ENCODE results near the gene RGS3.

RGS3 gene

DNA sequence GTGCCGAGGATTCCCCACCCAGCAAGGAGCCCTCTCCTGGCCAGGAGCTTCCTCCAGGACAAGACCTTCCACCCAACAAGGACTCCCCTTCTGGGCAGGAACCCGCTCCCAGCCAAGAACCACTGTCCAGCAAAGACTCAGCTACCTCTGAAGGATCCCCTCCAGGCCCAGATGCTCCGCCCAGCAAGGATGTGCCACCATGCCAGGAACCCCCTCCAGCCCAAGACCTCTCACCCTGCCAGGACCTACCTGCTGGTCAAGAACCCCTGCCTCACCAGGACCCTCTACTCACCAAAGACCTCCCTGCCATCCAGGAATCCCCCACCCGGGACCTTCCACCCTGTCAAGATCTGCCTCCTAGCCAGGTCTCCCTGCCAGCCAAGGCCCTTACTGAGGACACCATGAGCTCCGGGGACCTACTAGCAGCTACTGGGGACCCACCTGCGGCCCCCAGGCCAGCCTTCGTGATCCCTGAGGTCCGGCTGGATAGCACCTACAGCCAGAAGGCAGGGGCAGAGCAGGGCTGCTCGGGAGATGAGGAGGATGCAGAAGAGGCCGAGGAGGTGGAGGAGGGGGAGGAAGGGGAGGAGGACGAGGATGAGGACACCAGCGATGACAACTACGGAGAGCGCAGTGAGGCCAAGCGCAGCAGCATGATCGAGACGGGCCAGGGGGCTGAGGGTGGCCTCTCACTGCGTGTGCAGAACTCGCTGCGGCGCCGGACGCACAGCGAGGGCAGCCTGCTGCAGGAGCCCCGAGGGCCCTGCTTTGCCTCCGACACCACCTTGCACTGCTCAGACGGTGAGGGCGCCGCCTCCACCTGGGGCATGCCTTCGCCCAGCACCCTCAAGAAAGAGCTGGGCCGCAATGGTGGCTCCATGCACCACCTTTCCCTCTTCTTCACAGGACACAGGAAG, 120.2 kb downstream of the RGS3 start:
- TF ChIP-seq, protein P1, sequence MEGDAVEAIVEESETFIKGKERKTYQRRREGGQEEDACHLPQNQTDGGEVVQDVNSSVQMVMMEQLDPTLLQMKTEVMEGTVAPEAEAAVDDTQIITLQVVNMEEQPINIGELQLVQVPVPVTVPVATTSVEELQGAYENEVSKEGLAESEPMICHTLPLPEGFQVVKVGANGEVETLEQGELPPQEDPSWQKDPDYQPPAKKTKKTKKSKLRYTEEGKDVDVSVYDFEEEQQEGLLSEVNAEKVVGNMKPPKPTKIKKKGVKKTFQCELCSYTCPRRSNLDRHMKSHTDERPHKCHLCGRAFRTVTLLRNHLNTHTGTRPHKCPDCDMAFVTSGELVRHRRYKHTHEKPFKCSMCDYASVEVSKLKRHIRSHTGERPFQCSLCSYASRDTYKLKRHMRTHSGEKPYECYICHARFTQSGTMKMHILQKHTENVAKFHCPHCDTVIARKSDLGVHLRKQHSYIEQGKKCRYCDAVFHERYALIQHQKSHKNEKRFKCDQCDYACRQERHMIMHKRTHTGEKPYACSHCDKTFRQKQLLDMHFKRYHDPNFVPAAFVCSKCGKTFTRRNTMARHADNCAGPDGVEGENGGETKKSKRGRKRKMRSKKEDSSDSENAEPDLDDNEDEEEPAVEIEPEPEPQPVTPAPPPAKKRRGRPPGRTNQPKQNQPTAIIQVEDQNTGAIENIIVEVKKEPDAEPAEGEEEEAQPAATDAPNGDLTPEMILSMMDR (IDR thresholded peaks at IDR 0.05; ENCODE audit: low read depth, low read length, missing control alignments), result no peak
- no peak overlapping the region for H3K4me3 ChIP-seq (ENCODE audit: low read depth, low read length)
- no peak for DNase-seq (ENCODE audit: low read depth)

DNA sequence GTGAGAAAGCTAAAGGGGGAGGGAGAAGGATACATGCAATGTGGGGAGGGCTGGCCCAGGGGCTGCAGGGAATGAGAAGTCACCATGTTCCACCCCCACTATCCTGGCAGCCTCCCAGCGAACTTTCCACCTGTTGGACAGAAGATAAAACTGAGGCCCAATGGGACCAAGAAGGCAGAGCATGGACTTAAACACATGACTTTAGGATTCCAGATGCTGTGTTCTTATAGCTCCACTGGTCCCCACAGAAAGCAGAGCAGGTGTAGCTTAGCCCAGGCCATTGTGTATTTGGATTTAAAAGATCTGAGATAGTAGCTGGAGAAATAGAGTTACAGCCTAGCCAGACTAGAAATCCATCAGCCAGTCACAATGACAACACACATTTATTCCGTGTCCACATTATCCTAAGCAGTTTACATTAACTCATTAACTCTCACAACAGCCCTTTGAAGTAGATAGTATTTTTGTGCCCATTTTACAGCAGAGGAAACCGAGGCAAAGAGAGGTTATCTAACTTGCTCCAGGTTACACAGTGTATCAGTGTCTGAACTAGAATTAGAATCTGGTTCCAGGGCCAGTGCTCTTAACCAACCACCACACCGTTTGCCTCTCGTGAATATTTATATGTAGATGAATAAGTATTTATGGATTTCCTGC, 121.0 kb downstream of the RGS3 start:
- no peak overlapping the region for H3K4me3 ChIP-seq (ENCODE audit: low read depth, low read length)
- TF ChIP-seq, protein P1 (IDR thresholded peaks at IDR 0.05; ENCODE audit: low read depth, low read length, missing control alignments), result no peak
- no peak for DNase-seq (ENCODE audit: low read depth)

DNA sequence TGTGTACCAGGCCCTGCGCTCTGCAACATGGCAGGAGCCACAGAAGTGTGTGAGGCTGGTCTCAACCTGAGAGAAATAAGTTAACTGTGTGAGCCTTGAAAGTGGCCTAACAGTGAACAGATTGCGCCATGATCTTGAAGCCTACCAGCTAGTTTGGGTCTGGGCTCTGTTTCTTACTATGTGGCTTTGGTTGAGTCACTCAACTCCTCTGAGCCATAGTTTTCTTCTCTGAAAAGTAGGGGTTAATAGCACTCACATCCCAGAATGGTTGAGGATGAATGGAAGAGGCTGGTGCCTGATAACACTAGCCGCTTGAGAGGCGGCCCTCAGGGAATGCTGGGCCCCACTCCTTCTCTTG, 121.5 kb downstream of the RGS3 start:
- TF ChIP-seq, protein P1 (IDR thresholded peaks at IDR 0.05; ENCODE audit: low read depth, low read length, missing control alignments), result no peak
- DNase-seq (ENCODE audit: low read depth), result no peak
- H3K4me3 ChIP-seq (ENCODE audit: low read depth, low read length), result no peak overlapping the region

DNA sequence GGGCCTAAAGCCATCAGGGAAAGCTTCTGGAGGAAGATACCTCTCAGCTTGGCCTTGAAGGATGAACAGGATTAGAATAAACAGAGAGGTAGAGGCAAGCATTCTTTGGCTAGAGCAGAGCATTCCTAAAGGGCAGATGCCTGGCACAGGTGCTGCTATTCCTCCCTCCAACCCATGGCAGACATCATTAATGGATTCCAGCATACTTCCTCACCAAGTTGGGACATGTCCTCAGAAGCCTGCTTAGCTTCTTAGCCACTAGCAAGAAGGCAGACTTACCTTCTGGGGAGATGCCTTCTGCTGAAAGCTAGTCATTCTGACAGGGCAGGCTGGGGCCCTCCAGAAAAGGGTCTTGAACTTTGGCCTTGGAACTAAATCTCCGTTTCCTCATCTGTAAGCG, 122.0 kb downstream of the RGS3 start:
- H3K4me3 ChIP-seq (ENCODE audit: low read depth, low read length), result no peak overlapping the region
- TF ChIP-seq, protein P1 (IDR thresholded peaks at IDR 0.05; ENCODE audit: low read depth, low read length, missing control alignments), result no peak
- DNase-seq (ENCODE audit: low read depth), result no peak

DNA sequence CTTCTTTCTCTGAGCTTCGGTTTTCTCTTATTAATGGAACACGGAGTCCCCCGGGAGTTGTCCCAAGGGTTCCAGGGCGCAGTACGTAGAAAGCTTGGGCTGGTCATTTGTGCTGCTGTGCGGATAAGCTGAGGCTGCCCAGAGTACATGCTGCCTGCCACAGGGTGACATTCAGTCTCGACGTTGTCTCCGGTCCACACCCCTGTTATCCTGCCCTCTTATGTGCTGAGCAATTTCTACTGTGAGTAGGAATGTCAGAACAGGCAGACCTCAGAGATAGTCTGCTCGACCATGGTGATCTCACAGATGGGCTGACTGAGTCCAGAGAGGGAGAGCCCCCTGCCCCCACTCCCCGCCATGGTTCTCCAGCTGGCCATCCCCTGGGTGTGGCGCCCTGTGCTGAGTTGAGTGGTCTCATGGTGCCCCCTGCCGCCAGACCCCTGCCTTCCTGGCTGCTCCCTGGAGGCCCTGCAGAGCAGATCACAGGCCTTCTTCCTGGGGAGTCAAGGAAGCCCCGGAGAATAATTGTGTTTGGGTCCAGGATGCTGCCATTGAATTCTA, 124.0 kb downstream of the RGS3 start:
- DNase-seq (ENCODE audit: low read depth), result no peak
- TF ChIP-seq, protein P1 (IDR thresholded peaks at IDR 0.05; ENCODE audit: low read depth, low read length, missing control alignments), result peak; percentile 16
- no peak overlapping the region for H3K4me3 ChIP-seq (ENCODE audit: low read depth, low read length)

DNA sequence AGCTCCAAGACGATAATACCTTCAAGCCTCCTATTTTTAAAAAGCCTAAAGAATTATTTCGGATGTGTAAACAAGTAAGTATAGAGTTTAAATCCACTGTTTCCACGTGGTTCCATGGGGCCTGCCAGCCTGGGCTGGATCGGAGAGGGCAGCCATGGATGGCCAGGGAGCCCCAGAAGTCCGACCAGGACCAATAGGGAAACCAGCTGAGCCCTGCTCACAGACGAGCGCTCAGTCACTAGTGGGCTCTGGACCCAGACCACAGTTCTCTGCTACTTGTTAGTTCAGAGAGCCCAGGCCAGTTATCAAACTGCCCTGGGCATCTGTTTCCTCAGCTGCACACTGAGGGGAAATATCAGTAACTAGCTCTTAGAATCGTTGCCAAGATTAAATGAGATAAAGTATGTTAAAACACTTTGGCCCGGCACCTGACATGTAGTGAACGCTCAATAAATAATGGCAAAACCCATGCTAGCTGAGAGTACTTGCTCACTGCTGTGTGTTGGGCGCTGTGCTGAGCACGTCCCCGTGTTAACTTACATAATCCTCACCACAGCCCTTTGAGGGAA, 124.8 kb downstream of the RGS3 start:
- TF ChIP-seq, protein P1 (IDR thresholded peaks at IDR 0.05; ENCODE audit: low read depth, low read length, missing control alignments), result no peak
- no peak for DNase-seq (ENCODE audit: low read depth)
- no peak overlapping the region for H3K4me3 ChIP-seq (ENCODE audit: low read depth, low read length)

Measured in GM12864 (cell line).